ENCODE measurements around the gene ANKUB1. TPM values are rescaled to one million over a fixed set of nuclear protein-coding genes. Genes with fewer than 3 reads are reported as not detected.

ANKUB1 gene
- total RNA-seq, 3 donors from 2014 or later = not detected

DNA sequence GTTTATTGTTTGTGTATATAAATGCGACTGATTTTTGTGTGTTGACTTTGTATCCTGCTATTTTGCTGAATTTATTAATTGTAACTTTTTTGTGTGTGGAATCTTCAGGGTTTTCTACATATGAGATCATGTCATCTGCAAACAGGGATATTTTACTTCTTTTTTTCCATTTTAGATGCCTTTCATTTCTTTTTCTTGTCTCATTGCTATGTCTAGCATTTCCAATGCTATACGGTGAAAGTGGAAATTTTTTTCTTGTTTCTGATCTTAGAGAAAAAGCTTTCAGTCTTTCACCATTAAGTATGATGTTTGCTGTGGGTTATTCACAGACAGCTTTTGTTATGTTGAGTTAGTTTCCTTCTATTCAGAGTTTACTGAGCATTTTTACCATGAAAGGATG, 71.4 kb downstream of the ANKUB1 start:
- DNase-seq (ENCODE audit: low spot score in 2 of 2) = no peak
- H3K27me3 ChIP-seq = no peaks in the 10 kb centered on the region
- H3K27ac ChIP-seq = no peak overlapping the region
- no peak overlapping the region for H3K4me3 ChIP-seq
- intact Hi-C loops (cut with DNase I; ENCODE audit: low total_unique reads) = no loop called here
- peaks cover 0 to 6% of the 10 kb centered on the region in 2 donors for H3K9me3 ChIP-seq
- peaks cover 0 to 4% of the 10 kb centered on the region in 2 donors for H3K4me1 ChIP-seq
- no peak for TF ChIP-seq POLR2AphosphoS5 (IDR thresholded peaks at IDR 0.05)
- TF ChIP-seq, protein P1, sequence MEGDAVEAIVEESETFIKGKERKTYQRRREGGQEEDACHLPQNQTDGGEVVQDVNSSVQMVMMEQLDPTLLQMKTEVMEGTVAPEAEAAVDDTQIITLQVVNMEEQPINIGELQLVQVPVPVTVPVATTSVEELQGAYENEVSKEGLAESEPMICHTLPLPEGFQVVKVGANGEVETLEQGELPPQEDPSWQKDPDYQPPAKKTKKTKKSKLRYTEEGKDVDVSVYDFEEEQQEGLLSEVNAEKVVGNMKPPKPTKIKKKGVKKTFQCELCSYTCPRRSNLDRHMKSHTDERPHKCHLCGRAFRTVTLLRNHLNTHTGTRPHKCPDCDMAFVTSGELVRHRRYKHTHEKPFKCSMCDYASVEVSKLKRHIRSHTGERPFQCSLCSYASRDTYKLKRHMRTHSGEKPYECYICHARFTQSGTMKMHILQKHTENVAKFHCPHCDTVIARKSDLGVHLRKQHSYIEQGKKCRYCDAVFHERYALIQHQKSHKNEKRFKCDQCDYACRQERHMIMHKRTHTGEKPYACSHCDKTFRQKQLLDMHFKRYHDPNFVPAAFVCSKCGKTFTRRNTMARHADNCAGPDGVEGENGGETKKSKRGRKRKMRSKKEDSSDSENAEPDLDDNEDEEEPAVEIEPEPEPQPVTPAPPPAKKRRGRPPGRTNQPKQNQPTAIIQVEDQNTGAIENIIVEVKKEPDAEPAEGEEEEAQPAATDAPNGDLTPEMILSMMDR (IDR thresholded peaks at IDR 0.05) = no peak
- TF ChIP-seq POLR2A (IDR thresholded peaks at IDR 0.05) = no peak
- no peaks in the 10 kb centered on the region for H3K36me3 ChIP-seq

DNA sequence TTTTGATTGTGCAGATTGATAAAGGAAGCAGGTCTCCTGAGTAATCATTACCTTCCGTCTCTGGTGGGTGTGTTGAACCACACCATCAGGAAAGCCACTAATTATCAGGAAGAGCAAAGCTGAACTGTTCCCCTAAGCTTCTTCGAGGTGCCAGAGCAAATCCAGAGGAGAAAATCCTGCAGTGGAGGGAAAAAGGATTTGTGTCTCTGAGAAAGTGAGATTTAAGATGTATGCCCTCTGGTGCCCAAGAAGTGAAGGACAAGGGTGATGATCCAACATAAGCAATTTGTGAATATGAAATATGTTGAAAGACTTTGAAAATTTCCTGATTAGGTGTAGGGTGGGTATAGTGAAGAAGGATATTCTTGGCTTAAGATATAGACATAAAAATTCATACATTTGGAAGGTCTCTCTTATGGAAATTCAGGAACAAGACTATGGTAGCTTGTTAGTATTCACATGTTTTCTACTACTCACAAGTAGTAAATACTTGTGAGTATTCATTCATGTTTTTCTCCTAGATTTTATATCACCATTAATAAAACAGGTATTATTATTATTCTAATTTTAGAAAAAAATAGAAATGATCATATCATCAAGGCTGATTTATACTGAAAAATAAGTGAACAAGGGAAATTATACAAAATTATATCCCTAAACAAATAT, 74.8 kb downstream of the ANKUB1 start:
- intact Hi-C loops (cut with DNase I; ENCODE audit: low total_unique reads) = no loop called here
- Histone ChIP-seq H3K9me3 (peaks cover 0 to 6% of the 10 kb centered on the region in 2 donors), H3K36me3 (no peaks in the 10 kb centered on the region), H3K27ac (no peak overlapping the region), H3K27me3 (no peaks in the 10 kb centered on the region), H3K4me3 (peak overlapping the region in 1 of 3 donors; percentile 31), H3K4me1 (peaks cover 0 to 4% of the 10 kb centered on the region in 2 donors)
- TF ChIP-seq, protein P1 (IDR thresholded peaks at IDR 0.05) = peak; percentile 65 to 88 (median 80)
- TF ChIP-seq POLR2A (IDR thresholded peaks at IDR 0.05) = no peak
- DNase-seq (ENCODE audit: low spot score in 2 of 2) = peak in 1 of 2 donors; percentile 51

GRCh38 chr3:149716984-149717383, 75.4 kb downstream of the ANKUB1 start:
- no peak overlapping the region for H3K27ac ChIP-seq
- H3K36me3 ChIP-seq = no peaks in the 10 kb centered on the region
- H3K4me3 ChIP-seq = peak overlapping the region in 1 of 3 donors; percentile 31
- H3K27me3 ChIP-seq = no peaks in the 10 kb centered on the region
- intact Hi-C loops (cut with DNase I; ENCODE audit: low total_unique reads) = no loop called here
- H3K9me3 ChIP-seq = peaks cover 0 to 6% of the 10 kb centered on the region in 2 donors
- TF ChIP-seq, protein P1 (IDR thresholded peaks at IDR 0.05) = no peak
- TF ChIP-seq POLR2AphosphoS5 (IDR thresholded peaks at IDR 0.05) = no peak
- TF ChIP-seq POLR2A (IDR thresholded peaks at IDR 0.05) = no peak
- DNase-seq (ENCODE audit: low spot score in 2 of 2) = no peak
- H3K4me1 ChIP-seq = peaks cover 0 to 4% of the 10 kb centered on the region in 2 donors

DNA sequence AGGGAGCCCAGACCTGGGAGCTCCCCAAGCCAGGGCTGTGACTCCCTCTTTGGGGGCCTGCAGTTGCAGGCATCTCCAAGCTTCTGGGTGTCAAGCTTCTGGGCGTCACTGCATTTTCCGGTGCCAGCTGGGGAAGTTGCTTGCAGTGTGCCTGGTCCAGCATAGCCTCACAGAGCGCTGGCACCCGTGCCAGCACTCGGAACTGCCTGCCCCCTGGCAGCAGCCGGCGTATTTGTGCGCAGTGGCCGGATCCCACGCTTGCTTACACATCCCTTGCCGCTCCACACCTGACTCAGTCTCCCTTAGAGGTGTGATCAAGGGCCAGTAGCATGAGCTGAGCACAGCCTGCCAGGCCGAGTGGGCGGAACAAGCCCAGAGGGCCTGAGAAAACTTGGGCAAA, 77.1 kb downstream of the ANKUB1 start:
- no peaks in the 10 kb centered on the region for H3K9me3 ChIP-seq
- DNase-seq (ENCODE audit: low spot score in 2 of 2) = no peak
- no peaks in the 10 kb centered on the region for H3K36me3 ChIP-seq
- intact Hi-C loops (cut with DNase I; ENCODE audit: low total_unique reads) = no loop called here
- no peak overlapping the region for H3K27ac ChIP-seq
- H3K4me3 ChIP-seq = peak overlapping the region in 1 of 3 donors; percentile 29
- TF ChIP-seq POLR2AphosphoS5 (IDR thresholded peaks at IDR 0.05) = no peak
- no peak for TF ChIP-seq POLR2A (IDR thresholded peaks at IDR 0.05)
- TF ChIP-seq, protein P1 (IDR thresholded peaks at IDR 0.05) = no peak
- no peaks in the 10 kb centered on the region for H3K27me3 ChIP-seq
- peaks cover 0 to 4% of the 10 kb centered on the region in 2 donors for H3K4me1 ChIP-seq

DNA sequence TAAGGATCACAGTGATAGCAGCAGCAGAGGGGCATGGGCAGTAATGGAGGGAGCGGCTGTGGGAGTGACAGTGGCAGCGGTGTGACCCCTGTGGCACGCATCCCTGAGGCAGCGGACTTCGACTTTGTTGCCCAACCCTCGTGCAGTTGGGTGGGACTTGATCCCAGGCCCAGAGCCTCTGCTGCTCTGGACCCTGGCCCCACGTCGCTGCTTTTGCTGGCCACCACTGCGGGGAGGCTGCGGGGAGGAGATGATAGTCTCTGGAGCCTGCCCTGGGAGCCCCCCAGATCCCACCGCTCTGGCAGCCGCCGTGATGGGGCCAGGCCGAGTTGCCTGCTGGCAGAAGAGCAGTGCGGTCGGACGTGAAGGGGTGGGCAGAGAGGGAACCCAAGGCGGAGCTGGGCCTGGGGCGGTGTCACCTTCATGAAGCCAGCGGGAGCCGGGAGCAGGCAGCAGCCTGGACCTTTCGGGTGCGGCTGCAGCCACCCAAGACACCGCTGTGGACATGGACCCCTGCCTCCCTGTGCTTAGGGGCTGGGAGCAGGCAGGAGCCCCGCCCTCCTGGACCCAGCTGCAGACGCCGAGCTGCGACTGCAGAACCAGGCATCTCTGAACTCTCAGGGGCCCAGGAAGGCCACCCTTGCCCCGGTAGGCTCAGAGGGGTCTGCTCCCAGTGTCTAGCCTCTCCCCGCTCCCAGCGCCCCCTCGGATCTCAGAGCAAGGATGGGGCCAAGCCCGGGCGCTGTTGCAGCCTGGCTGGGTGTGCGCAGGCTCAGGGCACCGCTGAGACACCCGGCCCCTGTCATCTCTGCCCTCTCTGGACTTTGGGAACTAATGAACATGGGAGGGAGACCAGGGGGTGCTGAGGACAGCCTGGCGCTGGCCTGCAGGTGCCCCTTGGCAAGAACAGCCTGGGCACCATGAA, 78.4 kb downstream of the ANKUB1 start:
- DNase-seq (ENCODE audit: low spot score in 2 of 2) = no peak
- intact Hi-C loops (cut with DNase I; ENCODE audit: low total_unique reads) = no loop called here
- no peak overlapping the region for H3K4me3 ChIP-seq
- H3K27me3 ChIP-seq = no peaks in the 10 kb centered on the region
- H3K9me3 ChIP-seq = no peaks in the 10 kb centered on the region
- H3K36me3 ChIP-seq = no peaks in the 10 kb centered on the region
- no peak overlapping the region for H3K27ac ChIP-seq
- peaks cover 0 to 4% of the 10 kb centered on the region in 2 donors for H3K4me1 ChIP-seq
- TF ChIP-seq POLR2A (IDR thresholded peaks at IDR 0.05) = no peak

Other genes starting within 250 kb of the ANKUB1 start
- gene WWTR1, start 134.5 kb downstream of the ANKUB1 start, total RNA-seq = 10 to 100 TPM; 53.6 to 98.2 (median 91.4) TPM
- gene COMMD2, start 40.1 kb downstream of the ANKUB1 start, total RNA-seq = 10 to 100 TPM; 26.2 to 38.8 (median 26.4) TPM
- gene RNF13, start 20.7 kb upstream of the ANKUB1 start, total RNA-seq = 100 to 1,000 TPM in 2 of 3 donors, 10 to 100 TPM in 1; 95.0 to 142 (median 114) TPM
- gene PFN2, start 178.3 kb upstream of the ANKUB1 start, total RNA-seq = 10 to 100 TPM; 48.2 to 65.6 (median 49.8) TPM

Data from breast epithelium (tissue), 4 donors.